Measurements from ENCODE around the gene TXNDC16. TPM values are rescaled to one million over a fixed set of nuclear protein-coding genes. Genes with fewer than 3 reads are reported as not detected.

The TXNDC16 gene
- total RNA-seq, 1 donor from 2014 or later, result 6.8 TPM

- Mint-ChIP-seq H3K9me3 (ENCODE audit: unreplicated experiment) (no peaks in the 10 kb centered on the region), H3K27ac (ENCODE audit: unreplicated experiment) (no peak overlapping the region), H3K4me1 (ENCODE audit: unreplicated experiment) (peaks cover 2% of the 10 kb centered on the region), H3K4me3 (ENCODE audit: unreplicated experiment) (no peak overlapping the region), H3K27me3 (ENCODE audit: unreplicated experiment) (no peaks in the 10 kb centered on the region), H3K36me3 (ENCODE audit: low read depth, unreplicated experiment) (no peaks in the 10 kb centered on the region)
- TF ChIP-seq CTCF (IDR thresholded peaks at IDR 0.05; ENCODE audit: unreplicated experiment), result no peak
- DNase-seq (ENCODE audit: low spot score), result no peak
These were observed 122.9 kb downstream of the TXNDC16 start for GRCh38 chr14:52429451-52429850.

GRCh38 chr14:52427460-52427859, 124.8 kb downstream of the TXNDC16 start:
- H3K36me3 Mint-ChIP-seq (ENCODE audit: low read depth, unreplicated experiment), result no peaks in the 10 kb centered on the region
- no peak overlapping the region for H3K27ac Mint-ChIP-seq (ENCODE audit: unreplicated experiment)
- H3K9me3 Mint-ChIP-seq (ENCODE audit: unreplicated experiment), result no peaks in the 10 kb centered on the region
- H3K27me3 Mint-ChIP-seq (ENCODE audit: unreplicated experiment), result no peaks in the 10 kb centered on the region
- H3K4me1 Mint-ChIP-seq (ENCODE audit: unreplicated experiment), result peaks cover 2% of the 10 kb centered on the region
- no peak for TF ChIP-seq CTCF (IDR thresholded peaks at IDR 0.05; ENCODE audit: unreplicated experiment)
- no peak overlapping the region for H3K4me3 Mint-ChIP-seq (ENCODE audit: unreplicated experiment)
- no peak for DNase-seq (ENCODE audit: low spot score)

- no peak overlapping the region for H3K4me3 Mint-ChIP-seq (ENCODE audit: unreplicated experiment)
- no peaks in the 10 kb centered on the region for H3K4me1 Mint-ChIP-seq (ENCODE audit: unreplicated experiment)
- H3K27ac Mint-ChIP-seq (ENCODE audit: unreplicated experiment), result no peak overlapping the region
- no peaks in the 10 kb centered on the region for H3K36me3 Mint-ChIP-seq (ENCODE audit: low read depth, unreplicated experiment)
- TF ChIP-seq CTCF (IDR thresholded peaks at IDR 0.05; ENCODE audit: unreplicated experiment), result no peak
- no peaks in the 10 kb centered on the region for H3K9me3 Mint-ChIP-seq (ENCODE audit: unreplicated experiment)
- H3K27me3 Mint-ChIP-seq (ENCODE audit: unreplicated experiment), result no peaks in the 10 kb centered on the region
- DNase-seq (ENCODE audit: low spot score), result no peak
These were observed 129.5 kb downstream of the TXNDC16 start for GRCh38 chr14:52422650-52423356.

GRCh38 chr14:52417139-52417538, 135.2 kb downstream of the TXNDC16 start:
- no peak for TF ChIP-seq CTCF (IDR thresholded peaks at IDR 0.05; ENCODE audit: unreplicated experiment)
- no peaks in the 10 kb centered on the region for H3K27me3 Mint-ChIP-seq (ENCODE audit: unreplicated experiment)
- DNase-seq (ENCODE audit: low spot score), result no peak
- H3K27ac Mint-ChIP-seq (ENCODE audit: unreplicated experiment), result no peak overlapping the region
- H3K4me3 Mint-ChIP-seq (ENCODE audit: unreplicated experiment), result no peak overlapping the region
- no peaks in the 10 kb centered on the region for H3K4me1 Mint-ChIP-seq (ENCODE audit: unreplicated experiment)
- H3K9me3 Mint-ChIP-seq (ENCODE audit: unreplicated experiment), result no peaks in the 10 kb centered on the region
- H3K36me3 Mint-ChIP-seq (ENCODE audit: low read depth, unreplicated experiment), result no peaks in the 10 kb centered on the region

- Mint-ChIP-seq H3K9me3 (ENCODE audit: unreplicated experiment) (no peaks in the 10 kb centered on the region), H3K36me3 (ENCODE audit: low read depth, unreplicated experiment) (no peaks in the 10 kb centered on the region)
- TF ChIP-seq CTCF (IDR thresholded peaks at IDR 0.05; ENCODE audit: unreplicated experiment), result no peak
These were observed 138.4 kb downstream of the TXNDC16 start for GRCh38 chr14:52413729-52414408.

More at GRCh38 chr14:52413729-52414408, 138.4 kb downstream of the TXNDC16 start:
- Mint-ChIP-seq H3K27me3 (ENCODE audit: unreplicated experiment) (no peaks in the 10 kb centered on the region), H3K4me3 (ENCODE audit: unreplicated experiment) (no peak overlapping the region), H3K27ac (ENCODE audit: unreplicated experiment) (no peak overlapping the region), H3K4me1 (ENCODE audit: unreplicated experiment) (peaks cover 5% of the 10 kb centered on the region)
- DNase-seq (ENCODE audit: low spot score), result no peak

All from endothelial cell (in vitro differentiated cells).